ENCODE data around the gene GTF3C6.
"Not testable (repeated sequence)": the region's sequence is repeated elsewhere in the genome, so short reads cannot be mapped to it uniquely, and the experiment has no call there.

Gene GTF3C6

GRCh38 chr6:110958329-110959192 is at the start of gene GTF3C6:
GTF3C6 (plus strand) TSS chr6:110958706; CDS start chr6:110958770, 64 bp downstream.
- DNase-seq: peak; percentile 93 to 96 (median 94)

GRCh38 chr6:110930781-110931180 is 27.7 kb upstream of the GTF3C6 start:
- DNase-seq: no peak

GRCh38 chr6:110933912-110934311 is 24.6 kb upstream of the GTF3C6 start:
- DNase-seq: no peak

- DNase-seq: no peak
Measured at GRCh38 chr6:110934381-110934898, 24.1 kb upstream of the GTF3C6 start.

GRCh38 chr6:110935171-110935570 is 23.3 kb upstream of the GTF3C6 start:
- DNase-seq: no peak

- no peak for DNase-seq
Measured at GRCh38 chr6:110938171-110938570, 20.3 kb upstream of the GTF3C6 start.

- DNase-seq: no peak
Measured at GRCh38 chr6:110939429-110940200, 18.9 kb upstream of the GTF3C6 start.

- DNase-seq: peak in 1 of 3 experiments; percentile 29
Measured at GRCh38 chr6:110944681-110945151, 13.8 kb upstream of the GTF3C6 start.

GRCh38 chr6:110946498-110946897 is 12.0 kb upstream of the GTF3C6 start:
- DNase-seq: no peak

- DNase-seq: peak in 2 of 3 experiments; percentile 10 to 33
Measured at GRCh38 chr6:110949679-110950285, 8.7 kb upstream of the GTF3C6 start.

GRCh38 chr6:110950440-110950839 is 8.1 kb upstream of the GTF3C6 start:
- DNase-seq: no peak

GRCh38 chr6:110951008-110951407 is 7.5 kb upstream of the GTF3C6 start:
- no peak for DNase-seq

- no peak for DNase-seq
Measured at GRCh38 chr6:110951986-110952794, 6.3 kb upstream of the GTF3C6 start.

- no peak for DNase-seq
Measured at GRCh38 chr6:110953633-110954303, 4.7 kb upstream of the GTF3C6 start.

- DNase-seq: no peak
Measured at GRCh38 chr6:110960014-110960390, 1.5 kb downstream of the GTF3C6 start.

- DNase-seq: not testable (repeated sequence)
Measured at GRCh38 chr6:110962636-110963035, 4.1 kb downstream of the GTF3C6 start.

- DNase-seq: no peak
Measured at GRCh38 chr6:110965629-110966229, 7.2 kb downstream of the GTF3C6 start.

GRCh38 chr6:110968661-110969060 is 10.2 kb downstream of the GTF3C6 start:
- not testable (repeated sequence) for DNase-seq

- DNase-seq: no peak
Measured at GRCh38 chr6:110971468-110971867, 13.0 kb downstream of the GTF3C6 start.

GRCh38 chr6:110976575-110976974 is 18.1 kb downstream of the GTF3C6 start:
- DNase-seq: no peak

GRCh38 chr6:110979565-110980101 is 21.1 kb downstream of the GTF3C6 start:
- no peak for DNase-seq

Data from NCI-H1417 (cell line).